Embryonic facial prominence (tissue), 1 donor: ENCODE measurements around the gene COQ8B.

Experiments
- DNase-seq: peaks from one replicate; pipeline ENCODE4 v3.0.0-alpha.2; 2016; ENCODE audit errors: extremely low spot score

Gene COQ8B

DNA sequence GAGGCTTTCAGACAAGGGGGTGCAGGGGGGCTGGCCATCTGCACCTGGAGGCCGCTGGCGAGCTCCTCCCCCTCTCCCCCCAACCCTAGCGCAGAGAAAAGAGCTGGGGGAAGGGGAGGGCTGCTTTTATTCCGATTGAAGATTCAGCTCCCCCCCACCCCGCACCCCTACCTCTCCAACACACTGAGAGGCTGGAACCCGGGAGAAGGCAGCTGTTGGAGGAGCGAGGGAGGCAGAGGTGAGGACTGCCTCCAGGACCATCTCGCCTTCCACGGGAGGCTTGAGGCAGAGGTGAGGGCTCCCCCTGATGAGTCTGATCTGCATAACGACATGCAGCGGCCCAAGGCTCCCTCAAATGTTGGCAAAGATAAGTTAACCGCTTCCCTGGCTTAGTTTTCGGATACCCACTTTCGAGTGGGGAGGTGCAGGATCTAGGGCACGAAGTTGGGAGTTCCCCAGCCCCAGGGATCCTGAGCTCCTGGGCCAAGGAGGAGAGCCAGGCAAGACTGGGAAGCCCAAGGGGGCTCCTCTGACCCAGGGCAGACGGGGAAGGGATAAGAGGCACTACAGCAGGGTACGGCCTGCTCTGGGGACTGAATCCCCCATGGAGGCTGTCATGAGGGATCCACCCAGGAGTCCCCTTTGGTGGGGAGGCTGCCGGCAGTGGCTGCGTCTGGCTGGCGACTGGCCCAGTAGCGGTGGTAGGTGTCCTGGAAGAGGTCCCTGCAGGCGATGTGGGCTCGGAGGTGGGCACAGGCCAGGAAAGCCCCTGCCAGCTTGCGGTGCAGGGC is 25.1 kb downstream of the COQ8B start:
- no peak for DNase-seq

DNA sequence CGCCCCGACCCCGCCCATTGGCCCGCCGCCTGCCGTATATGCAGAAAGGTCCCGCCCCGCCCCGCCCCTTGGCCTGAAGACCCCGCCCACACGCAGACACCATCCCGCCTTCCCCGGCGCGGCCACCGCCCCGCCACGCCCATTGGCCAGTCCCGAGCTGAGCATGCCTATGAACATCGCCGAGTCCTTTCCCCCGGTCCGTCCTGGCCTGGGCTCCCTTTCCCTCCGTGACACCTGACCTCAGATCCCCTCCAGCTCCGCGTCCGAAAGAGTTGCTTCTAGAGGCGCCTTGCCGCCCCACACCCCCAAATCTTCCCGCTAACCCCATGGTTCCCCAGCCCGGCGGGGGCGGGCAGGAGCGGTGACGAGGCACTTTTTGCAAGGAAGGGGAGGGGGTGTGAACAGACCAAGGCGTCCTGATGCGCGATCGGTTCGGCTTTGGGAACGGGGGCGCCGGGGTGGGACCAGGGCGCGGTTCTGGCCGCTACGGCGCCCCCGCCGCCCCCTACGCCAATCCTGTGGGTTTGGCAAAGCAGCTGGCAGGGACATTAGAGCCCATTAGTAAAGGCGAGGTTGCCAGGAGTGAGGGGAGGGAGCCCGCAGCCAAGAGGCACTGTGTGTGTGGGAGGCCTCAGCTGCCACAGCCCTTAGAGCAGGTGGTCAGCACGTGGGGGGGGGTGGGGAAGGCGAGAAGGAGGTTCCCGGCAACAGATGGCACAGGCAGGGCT is 25.8 kb downstream of the COQ8B start:
- peak; percentile 89 for DNase-seq

DNA sequence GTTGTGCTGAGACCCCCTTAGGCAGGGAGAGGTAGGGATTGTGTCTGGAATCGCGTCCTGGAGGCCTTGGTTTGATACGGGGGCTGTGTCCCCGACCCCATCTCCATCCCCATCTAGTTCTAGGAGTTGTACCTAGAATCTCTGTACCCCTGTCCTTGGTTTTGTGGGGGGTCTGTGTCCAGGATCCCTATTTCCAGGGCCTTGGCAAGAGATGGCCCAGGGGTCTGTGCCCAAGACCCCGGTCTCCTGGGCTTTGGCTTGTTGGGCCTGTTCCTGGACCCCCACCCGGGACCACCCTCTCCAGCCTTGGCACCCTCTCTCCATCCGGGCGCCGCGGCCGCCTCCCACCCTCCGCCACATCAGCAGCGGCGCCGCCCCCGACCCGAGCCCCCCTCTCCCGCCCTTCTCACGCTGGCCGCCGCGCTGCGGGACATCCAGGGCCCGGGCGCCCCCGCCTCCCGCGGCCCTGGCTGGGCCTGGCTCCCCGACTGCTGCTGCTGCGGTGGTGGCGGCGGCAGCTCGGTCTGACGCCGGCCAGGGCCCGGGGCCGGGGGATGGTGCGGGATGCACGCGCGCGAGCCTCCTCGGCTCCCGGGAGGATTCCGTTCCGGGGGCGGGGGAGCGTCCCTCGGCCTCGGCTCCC is 26.5 kb downstream of the COQ8B start, which contains the start of gene NUMBL:
TSS of gene NUMBL (minus strand) at position 602 of the 643 bp plus-strand sequence. CDS start at position 434, 168 bp downstream.
- DNase-seq: no peak

DNA sequence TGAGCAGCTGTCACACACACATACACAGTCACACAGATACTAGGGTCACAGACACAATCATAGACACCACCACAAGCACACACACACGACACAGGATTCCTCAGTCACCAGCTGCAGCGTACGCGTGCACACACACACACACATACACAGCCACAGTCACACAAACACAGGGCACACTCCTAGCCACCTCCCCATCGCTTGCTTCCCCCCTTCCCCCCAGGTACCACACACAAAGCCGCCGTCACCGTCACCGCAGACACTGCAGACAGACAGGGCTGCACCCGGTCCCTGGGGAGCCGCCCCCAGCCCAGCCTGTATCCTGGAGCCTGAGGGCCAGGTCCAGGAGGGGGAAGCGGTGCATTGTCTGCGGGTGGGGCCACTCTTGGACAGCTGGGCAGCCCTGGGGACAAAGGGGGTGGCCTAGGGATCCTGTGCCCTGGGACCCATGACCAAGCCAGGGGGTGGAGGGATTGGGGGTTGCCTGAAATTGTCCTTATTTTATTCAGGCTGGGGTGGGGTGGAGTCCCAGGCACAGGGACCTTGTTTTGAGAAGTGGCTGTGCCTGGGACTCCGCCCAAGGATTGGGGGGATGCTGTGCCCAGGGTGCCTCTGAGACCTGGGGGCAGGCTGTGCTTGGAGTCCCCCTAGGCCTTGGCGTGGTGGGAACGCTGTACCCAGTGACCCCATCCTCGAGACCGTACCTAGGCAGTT is 27.2 kb downstream of the COQ8B start:
- no peak for DNase-seq

DNA sequence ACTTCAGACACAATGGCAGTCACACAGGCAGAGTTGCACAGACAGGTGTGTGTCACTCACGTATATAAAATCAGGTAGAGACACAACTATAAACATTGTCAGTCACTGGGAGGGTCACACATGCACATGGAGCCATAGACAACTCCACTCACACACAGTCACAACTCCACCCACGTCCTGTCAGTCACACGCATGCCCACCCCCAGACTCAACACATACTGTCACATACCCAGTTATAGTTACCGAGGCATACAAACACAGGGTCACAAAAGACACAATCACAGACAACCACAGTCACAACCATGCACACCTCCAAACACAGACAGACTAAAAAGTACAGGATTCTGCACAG is 27.7 kb downstream of the COQ8B start:
- DNase-seq: no peak

DNA sequence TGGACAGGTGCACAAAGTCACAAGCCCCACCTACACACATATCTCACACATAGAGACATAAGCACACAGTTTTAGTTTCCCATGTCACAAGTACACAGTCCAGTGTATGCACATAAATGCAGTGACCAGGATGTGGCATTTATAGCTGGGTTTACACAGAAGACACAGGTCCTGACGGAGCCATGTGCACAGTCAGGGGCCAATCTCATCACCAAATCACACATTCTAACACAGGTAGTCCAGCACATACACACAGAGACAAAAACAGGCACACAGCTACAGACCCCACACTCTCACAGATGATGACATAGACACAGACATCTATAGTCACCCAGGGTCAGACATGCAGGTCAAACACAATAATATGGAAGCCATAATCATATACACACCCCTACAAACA is 28.4 kb downstream of the COQ8B start:
- no peak for DNase-seq

DNA sequence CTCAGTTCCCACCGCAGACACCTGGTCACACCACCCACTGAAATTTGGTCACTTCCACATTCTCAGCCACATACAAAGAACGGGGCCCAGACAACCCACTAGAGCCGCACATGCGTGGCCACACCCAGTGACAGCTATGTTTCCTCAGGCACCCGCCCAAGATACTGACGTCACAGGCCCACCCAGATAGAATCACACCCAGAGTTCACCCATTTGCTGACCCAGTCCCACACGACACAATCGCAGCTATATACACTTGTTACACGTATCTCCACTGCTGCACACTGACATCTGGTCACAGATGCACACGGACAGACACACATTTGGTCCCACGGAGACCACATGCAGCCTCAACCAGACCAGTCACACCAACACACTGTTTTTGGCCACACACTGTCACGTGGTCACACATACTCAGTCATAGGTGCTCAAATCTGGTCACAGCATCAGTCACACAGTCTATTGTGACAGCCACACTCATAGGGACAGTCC is 29.1 kb downstream of the COQ8B start:
- DNase-seq: peak; percentile 18

DNA sequence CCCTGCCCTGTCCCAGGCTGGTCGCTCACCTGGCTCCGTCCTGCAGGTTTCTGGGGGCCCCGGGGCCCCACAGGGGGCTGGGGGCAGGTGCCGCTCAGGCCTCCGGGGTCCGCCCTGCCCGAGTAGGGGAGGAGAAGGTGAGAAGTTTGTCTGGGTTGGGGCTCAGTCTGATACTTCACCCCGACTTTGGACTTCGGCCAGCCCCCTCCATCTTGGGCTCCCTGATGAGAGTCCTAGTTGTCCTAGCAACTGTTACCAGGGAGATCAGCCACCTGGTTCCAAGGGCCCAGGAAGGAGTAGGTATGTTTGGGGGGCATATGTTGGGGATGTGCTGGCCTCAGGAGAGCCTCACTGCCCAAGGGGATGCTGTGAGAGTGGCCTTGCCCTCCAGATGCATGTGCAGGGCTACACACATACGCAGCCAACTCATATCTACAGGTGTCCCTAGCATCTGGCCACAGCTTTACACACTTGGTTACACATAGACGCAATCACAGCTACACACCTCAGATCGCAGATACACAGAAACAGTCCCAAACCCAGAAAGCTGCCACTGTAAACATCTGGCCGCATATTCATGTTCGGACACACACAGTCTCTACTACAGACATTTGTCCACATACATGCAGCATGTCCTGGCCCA is 29.7 kb downstream of the COQ8B start:
- no peak for DNase-seq

DNA sequence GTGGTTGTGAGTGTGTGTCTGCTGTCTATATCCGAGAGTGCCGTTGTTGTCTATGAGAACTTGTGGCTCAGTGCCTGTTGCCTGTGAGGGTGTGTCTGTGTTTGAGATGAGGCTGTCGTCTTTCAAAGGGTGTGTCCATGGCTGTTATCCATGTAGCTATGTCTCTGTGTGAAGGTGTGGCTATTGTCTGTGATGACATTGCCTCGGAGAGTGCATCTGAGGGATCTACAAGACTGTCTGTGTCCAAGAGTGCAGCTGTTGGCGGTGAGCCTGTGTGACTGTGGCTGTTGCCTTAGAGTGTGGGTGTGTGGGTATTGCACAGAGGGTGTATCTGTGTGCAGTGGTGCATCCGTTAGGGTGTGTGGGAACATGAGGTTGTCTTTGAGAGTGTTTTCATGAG is 31.1 kb downstream of the COQ8B start:
- DNase-seq: no peak

DNA sequence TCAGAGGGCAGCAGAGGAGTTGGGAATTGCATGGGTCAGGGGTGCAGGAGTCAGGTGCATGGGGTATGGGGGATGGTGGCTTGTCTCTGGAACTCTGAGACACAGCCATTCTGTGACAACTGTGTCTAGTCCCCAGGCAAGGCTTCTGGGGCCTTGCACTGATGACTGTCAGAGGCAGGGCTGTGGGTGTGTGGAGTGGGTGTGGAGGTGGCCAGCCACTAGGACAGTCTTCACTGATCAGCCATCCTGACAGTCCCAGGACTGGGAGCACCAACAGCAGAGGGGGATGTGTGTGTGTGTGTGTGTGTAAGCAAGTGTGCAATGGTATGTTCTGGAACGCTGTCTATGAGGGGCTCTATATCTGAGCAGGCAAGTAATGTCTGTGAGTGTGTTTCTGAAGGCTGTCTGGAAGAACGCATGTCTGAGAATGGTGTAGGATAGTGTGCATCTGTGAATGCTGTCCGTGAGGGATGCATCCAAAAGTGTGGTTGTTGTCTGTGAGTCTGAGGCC is 31.6 kb downstream of the COQ8B start:
- DNase-seq: no peak

DNA sequence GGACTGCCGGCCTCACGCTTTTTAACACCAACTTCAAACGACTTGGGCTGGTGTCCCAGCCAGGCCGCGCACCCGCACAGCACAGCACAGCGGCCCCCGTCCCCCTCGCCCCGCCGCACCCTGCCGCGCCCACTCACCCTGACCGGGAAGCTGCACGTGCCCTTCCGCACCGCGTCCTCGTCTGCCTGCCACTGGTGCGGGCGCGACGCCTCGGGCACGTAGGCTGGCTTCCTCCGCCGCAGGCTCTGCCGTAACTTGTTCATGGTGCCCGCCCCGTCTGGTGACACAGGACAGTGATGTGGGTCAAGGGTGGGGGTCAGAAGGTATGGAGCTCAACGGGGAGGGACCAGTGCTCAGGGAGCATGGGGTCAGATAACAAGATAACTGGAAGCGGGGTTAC is 32.4 kb downstream of the COQ8B start:
- no peak for DNase-seq

DNA sequence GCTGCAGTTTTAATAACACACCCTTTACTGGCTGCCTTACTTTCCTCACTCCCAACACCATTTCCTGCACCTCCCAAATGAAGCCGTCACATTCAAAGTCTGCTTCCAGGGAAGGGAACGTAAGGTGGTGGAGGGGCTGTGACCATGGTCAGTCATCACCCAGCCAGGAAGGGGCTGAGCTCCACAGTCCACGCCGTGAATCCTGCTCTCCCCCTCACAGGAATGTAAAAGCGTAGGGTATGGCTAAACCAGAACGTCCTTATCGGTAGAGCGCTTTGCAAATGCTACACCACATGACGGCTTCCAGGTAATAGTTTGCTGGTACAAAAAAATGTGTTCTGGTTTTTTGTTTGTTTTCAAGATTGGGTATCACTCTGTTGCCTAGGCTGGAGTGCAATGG is 33.2 kb downstream of the COQ8B start:
- DNase-seq: no peak

DNA sequence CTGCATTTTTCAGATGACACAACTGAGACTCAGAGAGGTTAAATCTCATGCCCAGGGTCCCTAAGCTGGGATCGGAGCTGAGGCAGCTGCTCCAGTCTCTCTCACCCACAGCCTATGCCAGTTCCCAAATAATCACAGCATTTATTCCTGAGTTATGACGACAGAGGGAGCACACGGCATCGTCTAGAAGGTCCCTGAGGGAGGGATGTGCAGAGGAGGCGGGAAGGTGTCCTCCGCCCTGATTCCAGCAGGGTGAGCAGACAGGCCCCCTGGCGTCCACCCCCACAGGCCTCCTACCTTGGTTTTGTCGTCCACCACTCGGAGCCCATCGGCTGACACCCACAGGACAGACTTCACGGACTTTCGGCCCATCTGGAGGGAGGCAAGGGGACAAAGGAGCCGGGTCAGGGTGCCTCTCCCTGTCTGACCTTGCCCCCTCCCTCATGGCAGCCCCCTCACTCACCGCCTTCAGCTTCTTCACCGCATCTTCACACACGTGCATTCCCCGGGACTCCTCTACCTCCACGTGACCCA is 34.2 kb downstream of the COQ8B start:
- DNase-seq: no peak

DNA sequence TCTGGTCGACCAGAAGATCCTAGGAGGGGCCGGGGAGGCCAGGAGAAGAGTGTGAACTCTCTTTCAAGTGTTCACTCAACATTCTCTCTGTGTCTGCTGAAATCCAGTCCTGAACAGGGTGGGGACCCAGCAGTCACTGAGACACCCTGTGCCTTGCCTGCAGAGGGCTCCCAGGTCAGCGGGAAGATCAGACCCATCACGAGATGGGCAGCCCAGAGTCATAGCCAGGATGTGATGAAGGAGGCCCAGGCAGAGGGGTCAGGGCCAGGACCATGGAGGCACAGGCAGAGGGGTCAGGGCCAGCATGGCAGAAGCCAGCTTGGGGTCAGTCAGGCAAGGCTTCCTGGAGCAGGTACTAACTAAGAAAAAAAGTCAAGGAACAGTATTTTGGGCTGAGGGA is 35.6 kb downstream of the COQ8B start:
- no peak for DNase-seq

DNA sequence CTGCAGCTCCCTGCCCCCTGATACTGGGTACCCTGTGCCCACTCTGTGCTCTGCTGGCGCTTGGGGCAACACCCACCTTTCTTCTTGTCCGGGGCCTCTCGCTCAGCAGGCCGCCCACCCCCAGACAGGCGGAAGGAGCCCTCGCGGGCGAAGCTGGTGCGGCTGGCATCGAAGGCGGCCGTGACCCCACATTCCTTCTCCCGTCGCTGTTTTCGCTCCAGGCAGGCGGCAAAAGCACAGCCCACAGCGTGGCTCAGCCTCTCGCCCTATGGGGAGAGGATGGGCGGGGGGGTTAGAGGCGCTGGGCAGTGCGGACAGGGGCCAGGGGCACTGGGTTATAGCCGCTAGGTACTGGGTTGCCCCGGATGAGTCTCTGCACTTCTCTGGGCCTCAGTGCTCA is 39.5 kb downstream of the COQ8B start:
- DNase-seq: no peak

DNA sequence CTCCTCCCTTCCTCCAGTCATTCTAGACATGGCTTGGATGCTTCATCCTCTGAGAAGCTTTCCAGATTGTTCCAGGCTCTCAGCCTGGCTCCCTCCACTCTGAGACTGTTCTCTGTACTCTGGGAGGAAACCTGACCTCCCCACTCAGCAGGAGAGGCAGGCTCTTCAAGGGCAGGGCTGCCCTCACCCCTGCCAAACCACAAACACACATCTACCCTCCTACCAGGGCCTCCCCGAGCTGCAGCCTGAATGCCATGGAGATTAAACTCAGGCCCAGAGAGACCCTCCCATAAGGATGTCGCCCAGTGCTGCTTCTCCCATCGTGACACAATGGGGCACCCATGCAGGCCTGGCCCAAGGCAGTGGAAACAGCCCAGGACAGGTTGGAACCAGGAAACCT is 42.4 kb downstream of the COQ8B start:
- DNase-seq: no peak

DNA sequence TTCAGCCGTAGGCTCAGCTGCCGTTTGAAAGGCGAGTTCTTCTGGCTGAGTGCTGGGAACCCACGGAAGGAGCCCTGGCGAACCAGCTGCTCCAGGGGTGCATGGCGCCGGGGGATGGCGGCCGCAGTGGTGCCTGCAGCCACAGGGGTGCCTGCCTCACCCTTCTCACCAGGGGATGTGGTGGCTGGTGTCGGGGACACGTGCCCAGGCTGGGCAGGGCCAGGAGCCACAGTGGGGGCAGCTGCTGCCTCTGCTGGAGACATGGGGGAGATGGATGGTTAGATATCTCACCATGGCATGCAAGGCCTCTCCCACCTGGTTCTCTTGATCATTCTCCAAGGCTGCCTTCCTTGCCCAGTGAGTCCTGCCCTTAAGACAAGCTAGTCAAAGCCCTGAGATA is 43.3 kb downstream of the COQ8B start:
- no peak for DNase-seq

DNA sequence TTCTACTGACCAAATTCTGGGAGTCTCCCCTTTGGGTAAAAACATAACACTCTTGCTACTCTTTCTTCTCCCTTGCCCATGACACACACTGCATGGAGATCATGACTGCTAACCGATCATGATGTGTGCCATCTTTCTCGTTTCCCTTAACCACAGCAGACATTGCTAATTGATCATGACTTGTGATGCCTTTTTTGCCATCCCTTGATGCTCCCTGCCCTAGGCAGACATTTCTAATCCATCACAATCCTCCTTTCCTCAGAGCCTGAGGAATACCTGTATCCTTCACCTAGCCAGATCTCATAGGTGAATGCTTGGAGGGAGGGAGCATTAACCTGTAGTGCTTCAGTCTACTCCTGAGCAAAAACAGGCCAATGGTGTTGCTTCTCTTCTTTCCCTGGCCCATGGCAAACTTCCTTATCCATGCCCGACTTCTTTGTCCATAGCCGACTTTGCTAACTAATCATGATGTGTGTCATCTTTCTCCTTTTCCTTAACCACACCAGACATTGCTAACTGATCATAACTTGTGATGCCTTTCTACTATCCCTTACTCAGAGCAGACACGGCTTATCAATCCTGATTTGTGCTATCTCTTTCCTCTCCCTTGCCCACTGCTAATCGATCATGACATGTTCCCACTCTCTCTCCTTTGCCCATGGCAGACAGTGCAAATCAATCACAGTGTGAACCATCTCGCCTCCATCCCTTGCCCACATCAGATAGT is 44.0 kb downstream of the COQ8B start:
- DNase-seq: no peak

DNA sequence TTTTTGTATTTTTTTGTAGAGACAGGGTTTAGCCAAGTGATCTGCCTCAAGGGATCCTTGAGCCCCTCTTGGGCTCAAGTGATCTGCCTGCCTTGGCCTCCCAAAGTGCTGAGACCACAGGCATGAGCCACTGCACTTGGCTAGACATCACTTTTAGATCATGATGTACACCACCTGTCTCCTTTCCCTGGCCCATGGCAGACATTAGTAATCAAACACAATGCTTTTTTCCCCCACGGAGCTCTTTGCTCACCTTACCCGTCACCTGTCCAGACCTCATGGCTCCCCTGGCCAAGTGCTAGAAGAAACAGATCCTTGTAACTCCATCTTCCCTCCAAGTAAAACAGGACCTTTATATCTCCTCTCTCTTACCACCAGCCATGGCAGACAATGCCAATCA is 44.6 kb downstream of the COQ8B start:
- no peak for DNase-seq

DNA sequence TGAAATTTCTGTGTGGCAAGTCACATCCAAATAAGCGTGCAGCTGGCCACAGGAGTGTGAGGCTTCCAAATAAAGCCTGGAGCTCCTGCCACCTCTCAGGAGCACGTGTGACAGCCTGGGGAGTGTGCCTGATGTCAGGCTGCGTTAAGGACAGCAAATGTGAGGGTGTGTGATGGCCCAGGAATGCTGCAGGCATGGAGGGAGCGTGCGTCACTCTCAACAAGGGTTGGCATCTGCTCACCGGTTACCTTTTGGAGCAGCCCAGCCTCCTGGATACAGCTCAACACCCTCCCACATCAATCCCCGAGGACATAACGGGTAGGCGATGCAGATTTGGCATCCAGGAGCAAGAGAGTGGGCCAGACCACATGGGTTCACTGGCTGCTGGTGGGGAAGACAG is 45.3 kb downstream of the COQ8B start:
- DNase-seq: no peak
